Left ventricle myocardium superior (tissue), 1 donor: ENCODE results near the gene VAMP8. TPM values are rescaled to one million over a fixed set of nuclear protein-coding genes. Genes with fewer than 3 reads are reported as not detected.
"Not testable (repeated sequence)": the region's sequence is repeated elsewhere in the genome, so short reads cannot be mapped to it uniquely, and the experiment has no call there.

Experiments used
- ATAC-seq: fragments of 200-7000 bp; cut with Tn5 transposase; one replicate; pipeline ENCODE4 v1.9.1; 2020; ENCODE audit warnings: mild to moderate bottlenecking, moderate library complexity
- DNase-seq: peaks from one replicate; pipeline ENCODE4 v3.0.0-alpha.2; 2020
- intact Hi-C: fragments of 100-400 bp; cut with micrococcal nuclease; formaldehyde crosslinking; loops from one replicate; pipeline ENCODE4 v1.11.0; 2022
- total RNA-seq: library from RNA; stranded (reverse); fragmentation: NEBNext Ultra II Directional; extraction: Animal tissue kit (Norgen Biotek cat#: 25700); gene quantifications from one replicate; pipeline ENCODE4 v1.2.1, GENCODE V29; 2021
- donor health status: DM: no; HTN: yes; CAD: no; lungs with severe emphysema.

The VAMP8 gene
- total RNA-seq, 1 donor from 2014 or later = 17.1 TPM

- intact Hi-C loops = no loop called here
- DNase-seq = no peak
- no peak for ATAC-seq
These were observed 11.1 kb upstream of the VAMP8 start for GRCh38 chr2:85566265-85566664.

GRCh38 chr2:85575739-85576138 lies 1.6 kb upstream of the VAMP8 start:
- ATAC-seq (no peak), DNase-seq (no peak)
- intact Hi-C loops = no loop called here

GRCh38 chr2:85577063-85577385 lies 362 bp upstream of the VAMP8 start:
- DNase-seq (no peak), ATAC-seq (no peak)
- intact Hi-C loops = no loop called here

GRCh38 chr2:85578243-85579180 lies 1.1 kb downstream of the VAMP8 start:
- intact Hi-C loops = no loop called here
- peak; percentile 68 for ATAC-seq
- peak; percentile 74 for DNase-seq

GRCh38 chr2:85579266-85579935 lies 2.0 kb downstream of the VAMP8 start:
- DNase-seq (peak; percentile 44), ATAC-seq (peak; percentile 31)
- intact Hi-C loops = no loop called here

GRCh38 chr2:85580206-85580605 lies 2.8 kb downstream of the VAMP8 start:
- intact Hi-C loops = no loop called here
- DNase-seq (no peak), ATAC-seq (no peak)

GRCh38 chr2:85582492-85582891 lies 5.1 kb downstream of the VAMP8 start:
- intact Hi-C loops = no loop called here
- ATAC-seq (no peak), DNase-seq (no peak)

- intact Hi-C loops = no loop called here
- ATAC-seq (no peak), DNase-seq (no peak)
These were observed 6.4 kb downstream of the VAMP8 start for GRCh38 chr2:85583667-85584353.

GRCh38 chr2:85584354-85584856 lies 7.0 kb downstream of the VAMP8 start, which contains the start of gene VAMP5:
TSS of gene VAMP5 (plus strand) at chr2:85584431. CDS start at chr2:85584491, 60 bp downstream.
- DNase-seq = peak; percentile 72
- ATAC-seq = peak; percentile 70
- intact Hi-C loops = no loop called here

- ATAC-seq = peak; percentile 60
- intact Hi-C loops = no loop called here
- DNase-seq = no peak
These were observed 7.7 kb downstream of the VAMP8 start for GRCh38 chr2:85584857-85585780.

- intact Hi-C loops = no loop called here
- no peak for ATAC-seq
These were observed 8.4 kb downstream of the VAMP8 start for GRCh38 chr2:85585781-85586105.

GRCh38 chr2:85588236-85588635 lies 10.8 kb downstream of the VAMP8 start:
- no peak for ATAC-seq
- intact Hi-C loops = no loop called here
- no peak for DNase-seq

More at GRCh38 chr2:85585781-85586105, 8.4 kb downstream of the VAMP8 start:
- no peak for DNase-seq

- no peak for DNase-seq
- no peak for ATAC-seq
- intact Hi-C loops = no loop called here
These were observed 11.3 kb downstream of the VAMP8 start for GRCh38 chr2:85588645-85589044.

GRCh38 chr2:85589181-85589580 lies 11.8 kb downstream of the VAMP8 start:
- peak; percentile 66 for DNase-seq
- intact Hi-C loops = no loop called here
- ATAC-seq = peak; percentile 35

- ATAC-seq = peak; percentile 38
- intact Hi-C loops = no loop called here
- DNase-seq = peak; percentile 50
These were observed 12.8 kb downstream of the VAMP8 start for GRCh38 chr2:85589982-85590791.

- intact Hi-C loops = no loop called here
- ATAC-seq (no peak), DNase-seq (no peak)
These were observed 13.6 kb downstream of the VAMP8 start for GRCh38 chr2:85590950-85591349.

- DNase-seq (no peak), ATAC-seq (no peak)
- intact Hi-C loops = no loop called here
These were observed 14.2 kb downstream of the VAMP8 start for GRCh38 chr2:85591563-85591962.

- ATAC-seq, intact Hi-C loops, DNase-seq: not testable (repeated sequence)
These were observed 14.9 kb downstream of the VAMP8 start for GRCh38 chr2:85592299-85592698.
